Astrocyte (in vitro differentiated cells and primary cell): ENCODE data around the gene ATP6AP2. TPM values are rescaled to one million over a fixed set of nuclear protein-coding genes. Genes with fewer than 3 reads are reported as not detected.

Source experiments
- DNase-seq: peaks from one replicate; pipeline ENCODE4 v3.0.0-alpha.2; 2010; ENCODE audit warnings: low read depth
- FAIRE-seq: peaks from 2 replicates; lab custom pipeline; 2011; peaks lifted over from hg19 to GRCh38; lab: Jason Lieb, UNC
- H2AFZ ChIP-seq: 2 replicates; pipeline ENCODE4 v1.6.0; 2012; ENCODE audit warnings: low read depth, low read length, inconsistent platforms
- H3K27ac ChIP-seq: 2 replicates; pipeline ENCODE4 v1.5.1; 2011; ENCODE audit warnings: low read depth, low read length, inconsistent platforms
- H3K27me3 ChIP-seq: 2 replicates; pipeline ENCODE4 v1.6.0; 2011; ENCODE audit warnings: low read length, inconsistent platforms; ENCODE audit not compliant: insufficient read depth
- H3K36me3 ChIP-seq: 2 replicates; pipeline ENCODE4 v1.5.1; 2011; ENCODE audit warnings: low read length, inconsistent platforms; ENCODE audit not compliant: insufficient read depth
- H3K4me1 ChIP-seq: 2 replicates; pipeline ENCODE4 v1.5.1; 2011; ENCODE audit warnings: low read length, inconsistent platforms; ENCODE audit not compliant: insufficient read depth
- H3K4me2 ChIP-seq: 2 replicates; pipeline ENCODE4 v1.6.0; 2012; ENCODE audit warnings: low read length, inconsistent platforms
- H3K4me3 ChIP-seq: 2 replicates; pipeline ENCODE4 v1.5.1; 2011; ENCODE audit warnings: low read depth, mild to moderate bottlenecking, low read length, inconsistent platforms; ENCODE audit not compliant: insufficient read depth
- H3K79me2 ChIP-seq: 2 replicates; pipeline ENCODE4 v1.6.0; 2012; ENCODE audit warnings: mild to moderate bottlenecking, low read length, inconsistent platforms; ENCODE audit not compliant: insufficient read depth
- H3K9ac ChIP-seq: 2 replicates; pipeline ENCODE4 v1.6.0; 2012; ENCODE audit warnings: mild to moderate bottlenecking, low read length, inconsistent platforms
- H3K9me3 ChIP-seq: 2 replicates; pipeline ENCODE4 v1.5.1; 2012; ENCODE audit warnings: low read depth, mild to moderate bottlenecking, low read length, inconsistent platforms; ENCODE audit not compliant: insufficient read depth
- H4K20me1 ChIP-seq: 2 replicates; pipeline ENCODE4 v1.6.0; 2012; ENCODE audit warnings: low read length, inconsistent platforms; ENCODE audit not compliant: insufficient read depth
- H3K27ac Mint-ChIP-seq: one replicate; pipeline ENCODE4 v1.8.0; 2021; ENCODE audit warnings: mild to moderate bottlenecking, mixed read lengths; ENCODE audit not compliant: unreplicated experiment
- H3K27me3 Mint-ChIP-seq: one replicate; pipeline ENCODE4 v1.8.0; 2021; ENCODE audit warnings: low read depth, mixed read lengths; ENCODE audit not compliant: unreplicated experiment
- H3K36me3 Mint-ChIP-seq: one replicate; pipeline ENCODE4 v1.8.0; 2021; ENCODE audit warnings: low read depth, mixed read lengths; ENCODE audit not compliant: unreplicated experiment
- H3K4me1 Mint-ChIP-seq: one replicate; pipeline ENCODE4 v1.8.0; 2021; ENCODE audit warnings: low read depth, mixed read lengths; ENCODE audit not compliant: unreplicated experiment
- H3K4me3 Mint-ChIP-seq: one replicate; pipeline ENCODE4 v1.8.0; 2021; ENCODE audit warnings: mild to moderate bottlenecking, moderate library complexity, mixed read lengths; ENCODE audit not compliant: unreplicated experiment
- H3K9me3 Mint-ChIP-seq: one replicate; pipeline ENCODE4 v1.8.0; 2021; ENCODE audit warnings: mild to moderate bottlenecking, mixed read lengths; ENCODE audit not compliant: unreplicated experiment
- CTCF ChIP-seq: IDR thresholded peaks from 2 replicates; pipeline ENCODE4 v1.5.1; 2011; ENCODE audit warnings: low read depth, mild to moderate bottlenecking, inconsistent platforms, low read length, moderate library complexity; ENCODE audit not compliant: insufficient read depth
- EZH2 ChIP-seq: IDR thresholded peaks from 2 replicates; pipeline ENCODE4 v1.6.1; 2012; ENCODE audit warnings: mild to moderate bottlenecking, low read length, inconsistent platforms; ENCODE audit not compliant: insufficient read depth
- total RNA-seq: library from RNA; stranded (reverse); gene quantifications from 2 replicates; pipeline ENCODE4 v1.2.1, GENCODE V29; 2021

The ATP6AP2 gene
- total RNA-seq, 1 donor from 2014 or later = 153 TPM

- H3K4me3 Mint-ChIP-seq = no peak overlapping the region
- no peaks in the 10 kb centered on the region for H3K9me3 Mint-ChIP-seq
- H3K4me2 ChIP-seq = no peak overlapping the region
- no peak overlapping the region for H2AFZ ChIP-seq
- DNase-seq = no peak
- no peak for TF ChIP-seq CTCF
- TF ChIP-seq EZH2 = no peak
- no peaks in the 10 kb centered on the region for H3K36me3 Mint-ChIP-seq
- no peak overlapping the region for H3K27ac Mint-ChIP-seq
- H3K27me3 Mint-ChIP-seq = no peaks in the 10 kb centered on the region
- no peak for FAIRE-seq
- H3K4me1 ChIP-seq = no peaks in the 10 kb centered on the region
- no peak overlapping the region for H3K9ac ChIP-seq
- H3K4me3 ChIP-seq = no peak overlapping the region
- H4K20me1 ChIP-seq = no peaks in the 10 kb centered on the region
- H3K4me1 Mint-ChIP-seq = no peaks in the 10 kb centered on the region
- peaks cover 1% of the 10 kb centered on the region for H3K79me2 ChIP-seq
- H3K27me3 ChIP-seq = no peaks in the 10 kb centered on the region
- no peaks in the 10 kb centered on the region for H3K36me3 ChIP-seq
- no peaks in the 10 kb centered on the region for H3K9me3 ChIP-seq
- H3K27ac ChIP-seq = no peak overlapping the region
Observed at GRCh38 chrX:40576291-40576690, 4.5 kb upstream of the ATP6AP2 start.

GRCh38 chrX:40578039-40578695, 2.6 kb upstream of the ATP6AP2 start:
- H3K79me2 ChIP-seq = peaks cover 20% of the 10 kb centered on the region
- Mint-ChIP-seq H3K9me3 (no peaks in the 10 kb centered on the region), H3K4me1 (peaks cover 7% of the 10 kb centered on the region), H3K27me3 (no peaks in the 10 kb centered on the region), H3K4me3 (no peak overlapping the region), H3K36me3 (no peaks in the 10 kb centered on the region), H3K27ac (no peak overlapping the region)
- peaks cover 4% of the 10 kb centered on the region for H3K4me1 ChIP-seq
- FAIRE-seq = no peak
- TF ChIP-seq EZH2 (no peak), CTCF (no peak)
- H3K36me3 ChIP-seq = no peaks in the 10 kb centered on the region
- H3K9me3 ChIP-seq = no peaks in the 10 kb centered on the region
- no peak overlapping the region for H3K27ac ChIP-seq
- H3K27me3 ChIP-seq = no peaks in the 10 kb centered on the region
- H4K20me1 ChIP-seq = peaks cover 15% of the 10 kb centered on the region
- no peak overlapping the region for H3K9ac ChIP-seq
- no peak overlapping the region for H3K4me2 ChIP-seq
- no peak overlapping the region for H3K4me3 ChIP-seq
- no peak for DNase-seq
- H2AFZ ChIP-seq = no peak overlapping the region

- H3K27ac ChIP-seq = no peak overlapping the region
- H3K27me3 ChIP-seq = no peaks in the 10 kb centered on the region
- peaks cover 7% of the 10 kb centered on the region for H3K4me1 Mint-ChIP-seq
- peaks cover 4% of the 10 kb centered on the region for H3K4me1 ChIP-seq
- no peaks in the 10 kb centered on the region for H3K36me3 ChIP-seq
- H3K79me2 ChIP-seq = peaks cover 30% of the 10 kb centered on the region
- no peak overlapping the region for H2AFZ ChIP-seq
- DNase-seq (no peak), FAIRE-seq (no peak)
- peaks cover 22% of the 10 kb centered on the region for H4K20me1 ChIP-seq
- H3K9me3 ChIP-seq = no peaks in the 10 kb centered on the region
- no peak overlapping the region for H3K9ac ChIP-seq
- no peak overlapping the region for H3K4me3 Mint-ChIP-seq
- no peak overlapping the region for H3K4me2 ChIP-seq
- no peaks in the 10 kb centered on the region for H3K27me3 Mint-ChIP-seq
- H3K27ac Mint-ChIP-seq = no peak overlapping the region
- no peaks in the 10 kb centered on the region for H3K9me3 Mint-ChIP-seq
- H3K36me3 Mint-ChIP-seq = no peaks in the 10 kb centered on the region
- H3K4me3 ChIP-seq = no peak overlapping the region
- TF ChIP-seq CTCF (no peak), EZH2 (no peak)
Observed at GRCh38 chrX:40579141-40579540, 1.6 kb upstream of the ATP6AP2 start.
